Measurements from ENCODE around the gene UBE2O.

UBE2O gene

DNA sequence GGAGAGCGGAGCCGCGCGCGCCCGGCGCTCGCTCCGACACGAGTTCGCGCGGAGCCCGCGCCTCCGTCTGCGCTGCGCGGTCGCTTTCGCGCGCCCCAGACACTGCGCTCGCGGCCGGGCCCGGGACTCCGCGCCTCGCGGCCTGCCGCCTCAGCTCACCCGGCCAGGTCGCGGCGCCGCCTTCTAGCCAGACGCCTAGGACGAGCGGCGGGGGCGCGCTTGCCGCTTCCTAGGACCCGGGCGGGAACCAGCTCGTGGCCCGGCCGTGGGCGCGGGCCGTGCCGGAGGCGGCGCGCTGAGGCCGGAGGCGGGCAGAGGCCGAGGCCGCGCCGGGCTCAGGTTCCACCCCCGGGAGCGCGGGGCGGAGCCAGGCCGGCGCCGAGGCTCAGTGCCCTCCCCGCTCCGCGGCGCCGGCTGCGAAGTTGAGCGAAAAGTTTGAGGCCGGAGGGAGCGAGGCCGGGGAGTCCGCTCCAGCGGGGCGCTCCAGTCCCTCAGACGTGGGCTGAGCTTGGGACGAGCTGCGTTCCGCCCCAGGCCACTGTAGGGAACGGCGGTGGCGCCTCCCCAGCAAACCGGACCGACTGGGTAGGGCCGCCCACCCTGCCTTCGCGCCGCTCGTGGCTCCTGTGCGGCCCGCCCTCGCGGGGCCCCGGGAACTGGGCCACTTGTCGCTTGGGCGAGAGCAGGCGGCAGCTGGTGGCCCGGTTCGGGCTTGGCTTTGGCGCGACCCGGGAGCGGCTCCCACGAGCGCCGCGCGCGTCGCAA is 68.5 kb downstream of the UBE2O start, which contains the start of gene SPHK1 (continued):
- TF ChIP-seq, protein P1, sequence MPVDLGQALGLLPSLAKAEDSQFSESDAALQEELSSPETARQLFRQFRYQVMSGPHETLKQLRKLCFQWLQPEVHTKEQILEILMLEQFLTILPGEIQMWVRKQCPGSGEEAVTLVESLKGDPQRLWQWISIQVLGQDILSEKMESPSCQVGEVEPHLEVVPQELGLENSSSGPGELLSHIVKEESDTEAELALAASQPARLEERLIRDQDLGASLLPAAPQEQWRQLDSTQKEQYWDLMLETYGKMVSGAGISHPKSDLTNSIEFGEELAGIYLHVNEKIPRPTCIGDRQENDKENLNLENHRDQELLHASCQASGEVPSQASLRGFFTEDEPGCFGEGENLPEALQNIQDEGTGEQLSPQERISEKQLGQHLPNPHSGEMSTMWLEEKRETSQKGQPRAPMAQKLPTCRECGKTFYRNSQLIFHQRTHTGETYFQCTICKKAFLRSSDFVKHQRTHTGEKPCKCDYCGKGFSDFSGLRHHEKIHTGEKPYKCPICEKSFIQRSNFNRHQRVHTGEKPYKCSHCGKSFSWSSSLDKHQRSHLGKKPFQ (tag by site-specific recombination; IDR thresholded peaks at IDR 0.05), result no peak
- TF ChIP-seq EGR2 (tag by site-specific recombination; IDR thresholded peaks at IDR 0.05; ENCODE audit: low read depth), result peak; percentile 67; the same call in 1 of the 2 replicates
- TF ChIP-seq, protein P2, sequence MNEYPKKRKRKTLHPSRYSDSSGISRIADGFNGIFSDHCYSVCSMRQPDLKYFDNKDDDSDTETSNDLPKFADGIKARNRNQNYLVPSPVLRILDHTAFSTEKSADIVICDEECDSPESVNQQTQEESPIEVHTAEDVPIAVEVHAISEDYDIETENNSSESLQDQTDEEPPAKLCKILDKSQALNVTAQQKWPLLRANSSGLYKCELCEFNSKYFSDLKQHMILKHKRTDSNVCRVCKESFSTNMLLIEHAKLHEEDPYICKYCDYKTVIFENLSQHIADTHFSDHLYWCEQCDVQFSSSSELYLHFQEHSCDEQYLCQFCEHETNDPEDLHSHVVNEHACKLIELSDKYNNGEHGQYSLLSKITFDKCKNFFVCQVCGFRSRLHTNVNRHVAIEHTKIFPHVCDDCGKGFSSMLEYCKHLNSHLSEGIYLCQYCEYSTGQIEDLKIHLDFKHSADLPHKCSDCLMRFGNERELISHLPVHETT (tag by site-specific recombination; IDR thresholded peaks at IDR 0.05), result 0 out of 2 replicates have a peak, but pooled peaks have one; percentile 39
- TF ChIP-seq ZNF529 (tag by site-specific recombination; IDR thresholded peaks at IDR 0.05; ENCODE audit: insufficient replicate concordance), result no peak
- peak; percentile 79 for TF ChIP-seq ZFHX2 (tag by site-specific recombination; conservative IDR thresholded peaks at IDR 0.05)
- TF ChIP-seq GLIS1 (tag by site-specific recombination; IDR thresholded peaks at IDR 0.05), result peak; percentile 31; the same call in 1 of the 2 replicates
- TF ChIP-seq ZNF624 (tag by site-specific recombination; IDR thresholded peaks at IDR 0.05), result no peak

DNA sequence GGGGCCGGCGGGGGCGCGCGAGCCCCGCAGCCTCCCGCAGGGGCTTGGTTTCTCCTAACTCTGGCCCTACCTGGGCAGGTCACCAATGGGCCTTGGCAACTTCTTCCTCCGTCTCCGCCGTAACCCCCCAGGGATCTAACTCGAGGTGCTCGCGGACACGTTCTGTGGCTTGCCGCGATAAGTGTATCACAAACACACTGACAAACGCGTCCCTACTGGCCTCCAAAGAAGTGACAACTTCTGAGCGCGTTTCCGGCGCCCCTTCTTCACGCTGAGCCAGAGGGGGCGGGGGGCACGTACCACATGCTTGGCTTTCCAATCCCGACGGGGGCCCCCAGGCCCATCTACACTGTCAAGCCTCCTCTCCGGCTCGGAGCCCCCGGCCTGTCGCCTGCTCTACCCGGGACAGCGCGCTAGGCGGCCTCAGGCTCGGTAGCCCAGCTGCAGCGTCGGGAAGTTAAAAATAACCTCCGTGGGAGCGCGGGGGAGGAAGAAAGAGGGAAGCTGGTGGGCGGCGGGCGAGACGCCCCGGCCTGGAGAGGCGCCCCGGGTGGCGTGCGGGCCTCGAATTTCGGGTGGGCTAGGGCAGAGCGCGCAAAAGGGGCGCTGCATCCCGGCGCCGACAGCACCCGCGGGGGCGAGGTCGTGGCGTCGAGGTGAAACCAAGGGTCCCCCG is 69.3 kb downstream of the UBE2O start:
- peaks cover 0 to 14% of the 10 kb centered on the region in 2 experiments; a peak in 2 of 3 replicates for H3K36me3 ChIP-seq (ENCODE audit: control insufficient read depth in 2 of 2, insufficient read depth in 1 of 2, low read length in 2 of 2)
- peak overlapping the region; percentile 54 for H3K4me3 ChIP-seq (ENCODE audit: low read depth, low read length)
- peaks cover 8% of the 10 kb centered on the region; the same call in 1 of the 2 replicates for H3K4me1 ChIP-seq (ENCODE audit: control insufficient read depth, insufficient read depth, low read length)
- peak overlapping the region; percentile 77; the same call in 1 of the 2 replicates for H3K27ac ChIP-seq (ENCODE audit: extremely low read depth, low read depth, low read length)
- ChIA-PET POLR2A (interaction anchor here (1.3 to 4.0 kb wide), 3 partner anchors 21 to 31 kb away, joined by 4 to 51 read pairs (median 4); partner anchors contain the start of gene PRPSAP1), CTCF (interaction anchor here (0.5 to 4.7 kb wide), 11 partner anchors 8 to 1635 kb away, joined by 3 to 68 read pairs (median 5); partner anchors contain the start of gene PRPSAP1)
- no peaks in the 10 kb centered on the region for H3K9me3 ChIP-seq (ENCODE audit: control insufficient read depth, insufficient read depth, low read depth, low read length)
- TF ChIP-seq, protein P3, sequence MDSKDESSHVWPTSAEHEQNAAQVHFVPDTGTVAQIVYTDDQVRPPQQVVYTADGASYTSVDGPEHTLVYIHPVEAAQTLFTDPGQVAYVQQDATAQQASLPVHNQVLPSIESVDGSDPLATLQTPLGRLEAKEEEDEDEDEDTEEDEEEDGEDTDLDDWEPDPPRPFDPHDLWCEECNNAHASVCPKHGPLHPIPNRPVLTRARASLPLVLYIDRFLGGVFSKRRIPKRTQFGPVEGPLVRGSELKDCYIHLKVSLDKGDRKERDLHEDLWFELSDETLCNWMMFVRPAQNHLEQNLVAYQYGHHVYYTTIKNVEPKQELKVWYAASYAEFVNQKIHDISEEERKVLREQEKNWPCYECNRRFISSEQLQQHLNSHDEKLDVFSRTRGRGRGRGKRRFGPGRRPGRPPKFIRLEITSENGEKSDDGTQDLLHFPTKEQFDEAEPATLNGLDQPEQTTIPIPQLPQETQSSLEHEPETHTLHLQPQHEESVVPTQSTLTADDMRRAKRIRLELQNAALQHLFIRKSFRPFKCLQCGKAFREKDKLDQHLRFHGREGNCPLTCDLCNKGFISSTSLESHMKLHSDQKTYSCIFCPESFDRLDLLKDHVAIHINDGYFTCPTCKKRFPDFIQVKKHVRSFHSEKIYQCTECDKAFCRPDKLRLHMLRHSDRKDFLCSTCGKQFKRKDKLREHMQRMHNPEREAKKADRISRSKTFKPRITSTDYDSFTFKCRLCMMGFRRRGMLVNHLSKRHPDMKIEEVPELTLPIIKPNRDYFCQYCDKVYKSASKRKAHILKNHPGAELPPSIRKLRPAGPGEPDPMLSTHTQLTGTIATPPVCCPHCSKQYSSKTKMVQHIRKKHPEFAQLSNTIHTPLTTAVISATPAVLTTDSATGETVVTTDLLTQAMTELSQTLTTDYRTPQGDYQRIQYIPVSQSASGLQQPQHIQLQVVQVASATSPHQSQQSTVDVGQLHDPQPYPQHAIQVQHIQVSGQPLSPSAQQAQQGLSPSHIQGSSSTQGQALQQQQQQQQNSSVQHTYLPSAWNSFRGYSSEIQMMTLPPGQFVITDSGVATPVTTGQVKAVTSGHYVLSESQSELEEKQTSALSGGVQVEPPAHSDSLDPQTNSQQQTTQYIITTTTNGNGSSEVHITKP (tag by site-specific recombination; IDR thresholded peaks at IDR 0.05), result 0 out of 2 replicates have a peak, but pooled peaks have one; percentile 34
- TF ChIP-seq ZNF157 (tag by site-specific recombination; IDR thresholded peaks at IDR 0.05), result no peak
- no peak for TF ChIP-seq ZNF16 (tag by site-specific recombination; IDR thresholded peaks at IDR 0.05; ENCODE audit: low read depth)
- TF ChIP-seq ZIC2 (tag by site-specific recombination; IDR thresholded peaks at IDR 0.05), result peak; percentile 74
- TF ChIP-seq, protein P2 (tag by site-specific recombination; IDR thresholded peaks at IDR 0.05), result no peak
- TF ChIP-seq ZNF146 (tag by site-specific recombination; IDR thresholded peaks at IDR 0.05), result no peak
- no peak for TF ChIP-seq ZNF664 (tag by site-specific recombination; IDR thresholded peaks at IDR 0.05)
- TF ChIP-seq ZNF155 (tag by site-specific recombination; IDR thresholded peaks at IDR 0.05), result no peak
- TF ChIP-seq ZFHX2 (tag by site-specific recombination; conservative IDR thresholded peaks at IDR 0.05), result peak; percentile 92
- no peak for TF ChIP-seq SCRT2 (tag by site-specific recombination; IDR thresholded peaks at IDR 0.05)
- TF ChIP-seq HOXC10 (CRISPR knock-in tag; IDR thresholded peaks at IDR 0.05), result no peak
- TF ChIP-seq, protein P4, sequence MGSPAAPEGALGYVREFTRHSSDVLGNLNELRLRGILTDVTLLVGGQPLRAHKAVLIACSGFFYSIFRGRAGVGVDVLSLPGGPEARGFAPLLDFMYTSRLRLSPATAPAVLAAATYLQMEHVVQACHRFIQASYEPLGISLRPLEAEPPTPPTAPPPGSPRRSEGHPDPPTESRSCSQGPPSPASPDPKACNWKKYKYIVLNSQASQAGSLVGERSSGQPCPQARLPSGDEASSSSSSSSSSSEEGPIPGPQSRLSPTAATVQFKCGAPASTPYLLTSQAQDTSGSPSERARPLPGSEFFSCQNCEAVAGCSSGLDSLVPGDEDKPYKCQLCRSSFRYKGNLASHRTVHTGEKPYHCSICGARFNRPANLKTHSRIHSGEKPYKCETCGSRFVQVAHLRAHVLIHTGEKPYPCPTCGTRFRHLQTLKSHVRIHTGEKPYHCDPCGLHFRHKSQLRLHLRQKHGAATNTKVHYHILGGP (tag by site-specific recombination; IDR thresholded peaks at IDR 0.05), result no peak
- no peak for TF ChIP-seq ZNF768 (tag by site-specific recombination; IDR thresholded peaks at IDR 0.05)
- TF ChIP-seq, protein P5, sequence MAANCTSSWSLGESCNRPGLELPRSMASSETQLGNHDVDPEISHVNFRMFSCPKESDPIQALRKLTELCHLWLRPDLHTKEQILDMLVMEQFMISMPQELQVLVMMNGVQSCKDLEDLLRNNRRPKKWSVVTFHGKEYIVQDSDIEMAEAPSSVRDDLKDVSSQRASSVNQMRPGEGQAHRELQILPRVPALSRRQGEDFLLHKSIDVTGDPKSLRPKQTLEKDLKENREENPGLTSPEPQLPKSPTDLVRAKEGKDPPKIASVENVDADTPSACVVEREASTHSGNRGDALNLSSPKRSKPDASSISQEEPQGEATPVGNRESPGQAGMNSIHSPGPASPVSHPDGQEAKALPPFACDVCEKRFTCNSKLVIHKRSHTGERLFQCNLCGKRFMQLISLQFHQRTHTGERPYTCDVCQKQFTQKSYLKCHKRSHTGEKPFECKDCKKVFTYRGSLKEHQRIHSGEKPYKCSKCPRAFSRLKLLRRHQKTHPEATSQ (tag by site-specific recombination; IDR thresholded peaks at IDR 0.05), result no peak
- TF ChIP-seq ZNF202 (tag by site-specific recombination; IDR thresholded peaks at IDR 0.05; ENCODE audit: borderline replicate concordance), result no peak
- TF ChIP-seq ZNF76 (tag by site-specific recombination; IDR thresholded peaks at IDR 0.05; ENCODE audit: borderline replicate concordance, low read depth), result no peak
- no peak for TF ChIP-seq ZNF223 (tag by site-specific recombination; IDR thresholded peaks at IDR 0.05)
- 0 out of 2 replicates have a peak, but pooled peaks have one; percentile 33 for TF ChIP-seq KLF1 (tag by site-specific recombination; IDR thresholded peaks at IDR 0.05)
